Measurements from ENCODE around the gene MEGF10.

GRCh38 chr5:127441799-127442484 is 151.3 kb downstream of the MEGF10 start:
- TF ChIP-seq EZH2 (IDR thresholded peaks at IDR 0.05; ENCODE audit: insufficient read depth, poor library complexity, severe bottlenecking) (no peak), EZH2phosphoT487 (IDR thresholded peaks at IDR 0.05; ENCODE audit: insufficient read depth, low read depth) (no peak)

Data from GM23248 (cell line).